ENCODE data around the gene POLR1C.
"Not testable (repeated sequence)": the region's sequence is repeated elsewhere in the genome, so short reads cannot be mapped to it uniquely, and the experiment has no call there.

POLR1C gene, protein sequence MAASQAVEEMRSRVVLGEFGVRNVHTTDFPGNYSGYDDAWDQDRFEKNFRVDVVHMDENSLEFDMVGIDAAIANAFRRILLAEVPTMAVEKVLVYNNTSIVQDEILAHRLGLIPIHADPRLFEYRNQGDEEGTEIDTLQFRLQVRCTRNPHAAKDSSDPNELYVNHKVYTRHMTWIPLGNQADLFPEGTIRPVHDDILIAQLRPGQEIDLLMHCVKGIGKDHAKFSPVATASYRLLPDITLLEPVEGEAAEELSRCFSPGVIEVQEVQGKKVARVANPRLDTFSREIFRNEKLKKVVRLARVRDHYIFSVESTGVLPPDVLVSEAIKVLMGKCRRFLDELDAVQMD

DNA sequence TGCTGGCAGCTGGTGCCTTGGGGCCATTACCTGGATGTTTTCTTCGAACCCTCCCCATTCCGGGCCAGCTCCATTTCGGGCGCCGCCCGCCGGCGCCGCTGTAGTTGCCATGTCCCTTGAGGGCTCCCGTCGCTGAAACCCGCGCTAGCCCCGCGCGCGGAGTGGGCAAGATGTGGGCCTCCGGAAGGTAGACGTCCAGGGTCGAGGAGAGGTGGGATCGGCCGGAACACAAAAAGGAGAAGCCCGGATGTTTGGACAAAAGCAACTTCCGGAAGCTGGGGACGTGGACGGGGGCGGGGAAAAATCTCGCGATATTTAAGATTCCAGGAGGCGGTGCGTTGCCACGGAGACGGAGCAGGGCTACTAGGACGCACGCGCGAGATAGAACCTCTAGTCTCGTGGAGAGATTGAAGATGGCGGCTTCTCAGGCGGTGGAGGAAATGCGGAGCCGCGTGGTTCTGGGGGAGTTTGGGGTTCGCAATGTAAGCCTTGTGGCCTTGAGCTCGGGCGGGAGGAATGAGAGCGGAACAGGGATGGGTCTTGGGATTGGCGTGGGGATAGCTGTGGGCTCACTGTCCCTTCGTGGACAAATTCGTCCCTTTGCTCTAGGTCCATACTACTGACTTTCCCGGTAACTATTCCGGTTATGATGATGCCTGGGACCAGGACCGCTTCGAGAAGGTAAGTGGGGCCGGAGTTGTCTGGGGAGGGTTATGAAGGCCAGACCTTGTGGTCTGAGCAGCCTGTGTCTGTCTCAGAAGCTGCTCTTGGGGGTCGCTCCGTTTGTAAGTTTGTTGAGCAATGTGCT, at the start of gene POLR1C, which contains the start of gene YIPF3:
Gene POLR1C (plus strand): TSS at position 393 of the 808 bp plus-strand sequence. CDS start 21 bp downstream, at position 414.
Gene YIPF3 (minus strand): TSS at position 230 of the 808 bp plus-strand sequence. CDS start 119 bp downstream, at position 111.
- DNase-seq (ENCODE audit: low read depth, low spot score), result peak; percentile 99

DNA sequence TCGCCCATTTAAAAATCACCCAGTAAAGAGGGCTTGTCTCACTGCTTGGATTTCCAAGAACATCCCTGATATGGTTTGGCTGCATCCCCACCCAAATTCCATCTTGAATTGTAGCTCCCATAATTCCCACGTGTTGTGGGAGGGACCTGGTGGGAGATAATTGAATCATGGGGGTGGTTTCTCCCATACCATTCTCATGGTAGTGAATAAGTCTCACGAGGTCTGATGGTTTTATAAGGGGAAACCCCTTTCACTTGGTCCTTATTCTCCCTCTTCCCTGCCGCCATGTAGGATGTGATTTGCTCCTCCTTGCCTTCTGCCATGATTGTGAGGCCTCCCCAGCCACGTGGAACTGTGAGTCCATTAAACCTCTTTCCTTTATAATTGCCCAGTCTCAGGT, 49.6 kb upstream of the POLR1C start:
- DNase-seq (ENCODE audit: low read depth, low spot score), result not testable (repeated sequence)

DNA sequence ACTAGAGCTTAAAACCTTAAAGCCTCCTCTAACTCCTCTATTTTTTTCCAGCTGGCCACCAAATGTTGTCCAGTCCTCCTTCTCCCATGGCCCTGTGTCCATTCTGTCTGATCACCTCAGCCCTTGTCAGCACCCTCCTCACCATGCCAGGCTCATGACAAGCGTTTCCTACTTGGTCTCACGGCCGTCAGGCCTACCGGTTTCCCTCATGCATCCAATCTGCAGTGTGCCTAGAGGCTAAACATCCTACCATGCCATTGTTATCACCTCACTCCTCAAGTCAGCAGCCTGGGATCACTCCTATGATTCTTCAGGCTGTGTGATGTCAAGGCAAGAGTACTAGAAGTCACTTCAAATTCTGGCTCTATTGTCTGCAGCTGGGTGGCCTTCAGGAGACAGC, 49.1 kb upstream of the POLR1C start:
- peak; percentile 62 for DNase-seq (ENCODE audit: low read depth, low spot score)

DNA sequence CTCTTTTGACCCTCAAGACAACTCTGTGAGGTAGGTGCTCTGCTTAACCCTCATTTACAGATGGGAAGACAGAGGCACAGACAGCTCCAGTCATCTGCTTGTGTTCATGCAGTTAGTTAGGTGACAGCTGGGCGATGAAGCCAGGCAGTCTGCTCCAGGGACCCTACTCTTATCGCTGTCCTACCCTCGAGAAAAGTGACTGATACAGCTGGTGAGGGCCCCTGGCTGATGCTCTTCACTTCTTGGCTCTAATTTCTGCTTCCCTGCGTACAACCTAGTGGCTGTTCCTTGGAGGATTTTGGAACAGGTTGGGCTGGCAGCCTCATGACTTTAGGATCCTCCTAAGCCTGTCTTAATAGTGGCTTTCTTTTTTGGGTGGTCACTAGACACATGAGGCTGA, 48.6 kb upstream of the POLR1C start:
- no peak for DNase-seq (ENCODE audit: low read depth, low spot score)

DNA sequence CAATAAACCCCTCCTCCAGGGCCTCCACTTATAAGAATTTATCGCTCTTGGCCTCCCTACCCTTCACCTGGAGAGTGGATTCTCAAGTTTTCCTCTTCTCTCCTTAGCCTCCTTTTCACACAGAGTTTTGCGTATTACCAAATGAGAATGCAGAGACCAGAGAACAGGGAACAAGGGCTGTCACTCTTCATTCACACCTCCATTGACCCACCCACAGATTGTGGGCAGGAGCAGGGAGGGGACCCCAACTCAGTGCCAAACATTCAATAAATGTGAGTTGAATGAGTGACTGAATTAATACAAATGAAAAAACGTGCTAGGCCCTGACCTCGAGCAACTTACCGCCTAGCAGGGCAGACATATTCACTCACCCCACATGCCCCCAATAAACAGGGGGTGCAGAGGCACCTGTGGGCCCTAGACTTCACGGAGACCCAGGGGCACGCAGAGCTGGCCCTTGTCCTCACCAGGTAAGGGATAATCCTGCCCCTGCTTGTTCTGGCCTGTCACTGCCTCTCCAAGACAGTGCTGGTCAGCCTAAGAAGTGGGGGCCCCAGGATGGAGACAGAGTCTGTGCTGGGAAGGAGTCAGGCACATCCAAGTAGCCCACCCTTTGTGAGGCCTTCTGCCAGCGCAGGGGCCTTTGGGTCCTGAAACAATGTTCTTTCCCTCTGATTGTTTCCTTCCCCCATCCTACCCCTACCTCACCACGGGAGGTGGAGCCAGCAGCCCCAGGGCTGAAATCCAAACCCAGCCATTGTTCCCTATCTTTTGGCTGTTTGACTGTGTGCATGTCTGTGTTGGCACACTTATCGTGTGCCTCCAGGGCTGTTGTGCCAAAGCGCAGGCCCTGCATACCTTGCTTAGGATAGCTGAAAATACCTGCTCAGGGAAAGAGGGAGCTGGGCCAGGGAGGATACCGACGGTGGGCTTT, 47.9 kb upstream of the POLR1C start:
- peak; percentile 93 for DNase-seq (ENCODE audit: low read depth, low spot score)

DNA sequence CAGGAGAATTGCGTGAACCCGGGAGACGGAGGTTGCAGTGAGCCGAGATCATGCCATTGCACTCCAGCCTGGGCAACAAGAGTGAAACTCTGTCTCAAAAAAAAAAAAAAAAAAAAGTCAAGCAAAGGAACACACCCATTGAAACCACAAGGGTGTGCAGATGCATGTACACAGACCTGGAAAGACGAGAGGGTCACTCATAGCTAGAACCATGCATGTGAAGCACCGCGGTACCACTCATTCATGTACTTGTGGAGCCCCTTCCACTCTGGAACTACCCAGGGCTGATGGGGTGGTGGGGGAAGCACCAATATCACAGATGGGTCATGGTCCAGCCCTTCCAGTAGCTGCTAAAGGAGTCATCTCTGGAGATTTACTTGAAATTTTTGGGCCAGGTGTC, 46.9 kb upstream of the POLR1C start:
- no peak for DNase-seq (ENCODE audit: low read depth, low spot score)

DNA sequence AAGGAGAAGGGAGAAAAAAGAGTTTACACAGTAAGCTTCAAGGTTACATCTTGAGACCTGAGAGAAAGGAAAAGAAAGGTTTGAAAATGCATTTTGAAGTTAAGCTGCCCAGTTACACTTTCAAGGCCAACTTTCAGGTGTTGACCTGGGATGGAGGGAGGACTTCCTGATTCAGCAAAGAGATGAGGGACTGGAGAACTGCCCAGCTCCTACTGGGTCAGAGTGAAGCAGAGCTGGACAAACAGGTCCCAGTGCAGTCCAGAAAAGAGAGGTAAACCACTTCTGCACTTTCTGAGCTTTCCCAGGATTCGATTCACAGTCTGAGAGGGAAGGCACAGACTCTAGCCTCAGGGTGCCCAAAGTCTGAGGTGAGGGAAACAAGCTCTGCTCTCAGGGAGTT, 45.5 kb upstream of the POLR1C start:
- DNase-seq (ENCODE audit: low read depth, low spot score), result peak; percentile 53

DNA sequence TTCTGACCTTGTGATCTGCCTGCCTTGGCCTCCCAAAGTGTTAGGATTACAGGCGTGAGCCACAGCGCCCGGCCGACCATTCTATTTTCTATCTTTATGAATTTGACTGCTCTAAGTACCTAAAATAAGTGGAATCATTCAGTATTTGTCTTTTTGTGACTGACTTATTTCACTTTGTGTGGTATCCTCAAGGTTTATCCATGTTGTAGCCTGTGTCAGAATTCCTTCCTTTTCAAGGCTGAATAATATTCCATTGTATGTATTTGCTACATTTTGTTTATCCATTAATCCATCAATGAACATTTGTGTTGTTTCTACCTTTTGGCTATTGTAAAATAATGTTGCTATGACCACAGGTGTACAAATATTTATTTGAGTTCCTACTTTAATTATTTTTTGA, 44.4 kb upstream of the POLR1C start:
- DNase-seq (ENCODE audit: low read depth, low spot score), result no peak

DNA sequence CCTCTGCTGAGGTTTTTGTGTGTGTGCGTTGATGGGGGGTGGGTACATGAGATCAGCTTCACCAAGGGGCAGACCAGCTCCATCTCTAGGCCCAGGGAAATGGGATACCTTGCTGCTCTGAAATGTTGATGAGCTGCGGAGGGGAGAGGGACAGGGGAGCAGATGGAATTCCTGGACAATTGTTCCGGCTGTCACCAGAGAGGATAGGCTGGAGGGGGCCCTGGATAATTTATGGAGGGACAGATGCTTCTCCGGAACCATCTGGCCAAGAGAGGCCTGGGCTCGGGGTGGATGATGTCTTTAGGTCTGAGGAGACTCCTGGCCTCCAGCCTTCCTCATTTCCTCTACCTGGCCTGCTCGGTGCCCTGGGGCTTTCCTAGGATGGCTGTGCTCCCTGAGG, 41.4 kb upstream of the POLR1C start:
- DNase-seq (ENCODE audit: low read depth, low spot score), result no peak

DNA sequence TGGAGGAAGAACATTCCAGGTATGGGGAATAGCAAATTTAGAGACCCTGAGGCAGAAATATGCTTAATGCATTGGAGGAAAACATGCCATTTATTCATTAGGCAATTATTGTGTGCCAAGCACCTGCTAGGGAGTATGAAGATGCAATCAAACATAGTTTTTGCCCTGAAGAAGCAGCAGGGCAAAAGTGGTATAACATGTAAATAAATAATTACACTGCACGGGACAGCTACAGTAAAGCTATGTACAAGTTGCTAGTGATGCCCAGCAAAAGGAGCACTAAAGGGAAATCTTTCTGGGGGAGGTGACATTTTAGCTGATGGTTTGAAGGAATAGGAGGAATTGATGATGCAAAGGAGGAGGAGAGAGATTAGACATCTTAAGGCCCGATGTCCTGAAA, 40.1 kb upstream of the POLR1C start:
- DNase-seq (ENCODE audit: low read depth, low spot score), result no peak

DNA sequence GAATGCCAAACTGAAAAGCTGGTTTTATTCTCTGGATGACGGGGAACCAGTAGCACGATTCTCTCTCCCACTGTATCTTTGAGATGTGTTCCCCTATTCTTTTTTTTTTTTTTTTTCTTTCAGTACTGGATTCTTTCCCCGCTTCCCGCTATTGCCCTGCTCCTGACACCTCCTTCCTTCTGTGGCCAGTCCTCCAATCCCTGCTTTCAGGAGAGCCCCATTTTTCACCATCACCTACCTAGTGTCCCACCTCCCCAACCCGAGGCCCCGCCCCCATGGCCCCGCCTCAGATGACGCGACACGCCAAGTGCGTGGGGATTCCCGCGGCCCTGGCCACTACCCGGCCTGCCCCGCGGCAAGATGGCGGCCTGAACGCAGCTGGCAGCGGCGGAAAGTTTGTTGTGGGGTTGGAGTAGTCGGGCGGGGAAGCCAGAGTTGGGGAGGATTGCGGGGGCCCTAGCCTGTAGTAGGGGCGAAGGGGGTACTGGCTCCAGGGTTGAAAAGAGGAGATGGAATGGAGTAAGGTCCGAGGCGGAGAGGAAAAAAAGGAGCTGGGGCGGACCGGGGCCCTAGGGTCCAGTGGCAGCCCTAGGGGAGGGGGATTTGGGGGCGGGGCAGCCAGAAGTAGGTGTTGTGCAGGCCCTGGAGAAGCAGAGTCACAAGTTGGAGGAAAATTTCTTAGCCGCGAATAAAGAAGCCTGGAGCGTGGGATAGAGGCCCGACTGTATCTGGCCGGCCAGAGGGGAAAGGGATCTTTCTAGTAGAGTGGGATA, 39.5 kb upstream of the POLR1C start, which contains the start of gene TJAP1:
Gene TJAP1 (plus strand): TSS at position 336 of the 773 bp plus-strand sequence. CDS start 21,432 bp downstream, outside the sequence.
- peak; percentile 66 for DNase-seq (ENCODE audit: low read depth, low spot score)

DNA sequence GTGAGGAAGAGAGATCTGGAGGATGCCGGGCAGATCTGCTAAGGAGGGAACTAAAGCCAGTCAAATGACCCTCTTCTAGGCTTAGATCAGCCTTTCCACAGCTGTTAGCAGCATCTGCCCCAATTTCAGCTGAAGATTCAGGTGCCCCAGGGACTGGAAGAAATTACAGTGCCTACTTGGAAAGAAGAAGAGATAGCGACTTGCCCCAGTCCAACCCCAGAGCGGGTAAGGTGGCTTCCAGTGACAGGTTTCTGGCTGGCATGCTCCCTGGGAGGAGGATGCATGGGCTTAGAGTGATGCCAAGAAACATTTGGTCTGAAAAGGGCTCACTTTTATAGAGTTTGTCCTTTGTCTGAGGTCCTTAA, 38.9 kb upstream of the POLR1C start:
- no peak for DNase-seq (ENCODE audit: low read depth, low spot score)

DNA sequence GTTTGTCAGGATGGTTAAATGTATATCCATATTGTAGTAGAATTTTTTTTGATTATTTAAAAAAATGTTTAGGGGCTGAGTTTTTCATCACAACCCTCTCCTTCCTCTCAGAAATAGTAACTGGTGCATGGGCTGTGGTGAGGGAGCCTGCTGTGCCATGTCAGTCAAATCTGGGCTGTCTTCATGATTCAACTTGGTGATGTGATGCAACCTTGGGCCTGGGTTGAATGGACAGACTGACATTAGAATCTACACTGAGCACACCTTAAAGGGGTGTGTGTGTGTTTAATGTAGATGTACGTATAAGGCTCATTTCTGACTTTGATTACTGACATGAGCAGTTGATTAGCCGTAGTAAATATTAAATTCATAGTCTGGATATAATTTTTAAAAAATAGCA, 35.8 kb upstream of the POLR1C start:
- no peak for DNase-seq (ENCODE audit: low read depth, low spot score)

DNA sequence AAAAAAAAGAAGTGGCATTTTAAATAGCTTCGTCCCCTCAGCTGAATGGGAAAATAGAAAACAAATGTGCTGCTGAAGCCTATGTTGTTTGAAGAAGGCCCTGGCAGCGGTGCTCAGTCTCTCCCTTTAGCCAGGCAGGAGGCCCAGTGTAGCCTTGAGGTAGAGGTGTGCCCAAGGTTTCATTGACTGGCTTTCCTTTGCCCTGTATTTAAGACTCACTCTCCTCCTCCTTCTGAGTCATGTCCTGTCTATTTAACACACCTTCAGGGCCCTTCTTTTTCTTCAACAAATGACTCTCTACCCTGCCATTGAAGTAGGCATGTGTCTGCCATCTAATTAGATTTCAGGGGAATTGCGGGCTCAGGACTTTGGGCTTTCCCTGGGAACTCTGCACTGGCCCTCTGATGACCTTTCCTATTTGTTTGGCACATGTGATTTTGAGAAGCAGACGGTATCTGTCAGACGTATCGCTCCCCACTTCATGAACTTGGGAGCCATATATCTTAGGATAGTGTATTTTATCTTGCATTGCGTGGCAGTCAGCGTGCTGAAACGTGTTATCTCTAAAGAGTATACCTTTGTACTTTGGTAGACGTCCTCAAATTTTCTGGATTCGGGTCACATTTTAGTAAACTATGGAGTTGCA, 35.2 kb upstream of the POLR1C start:
- DNase-seq (ENCODE audit: low read depth, low spot score), result no peak

DNA sequence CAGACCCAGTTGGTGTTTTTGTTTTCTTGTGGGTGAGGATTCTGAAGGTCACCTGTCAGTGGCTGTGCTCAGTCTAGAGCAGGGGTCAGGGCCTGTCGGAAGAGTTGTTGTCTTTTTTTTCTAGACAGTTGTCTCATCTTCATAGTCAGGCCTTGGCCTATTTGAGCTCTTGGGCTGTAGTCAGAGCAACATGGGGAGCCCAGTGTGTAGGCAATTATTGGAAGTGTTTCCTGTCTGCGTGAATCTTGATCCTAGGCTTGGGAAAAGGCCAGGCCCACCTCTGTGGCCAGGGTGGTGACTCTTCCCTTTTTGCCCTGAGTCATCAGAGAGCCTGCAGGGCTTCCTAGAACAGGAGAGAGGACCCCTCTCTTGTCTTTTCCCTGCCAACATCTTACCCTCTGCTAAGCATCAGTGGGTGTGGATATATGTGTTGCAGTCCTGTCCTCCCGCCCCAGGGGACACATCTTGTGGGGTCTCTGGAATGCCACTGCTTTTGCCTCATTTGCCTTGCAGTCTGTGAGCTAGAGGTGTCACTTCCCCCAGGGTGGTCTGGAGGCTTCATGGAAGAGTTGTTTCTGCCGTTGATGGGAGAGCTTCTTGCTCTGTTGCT, 28.1 kb upstream of the POLR1C start:
- DNase-seq (ENCODE audit: low read depth, low spot score), result no peak

DNA sequence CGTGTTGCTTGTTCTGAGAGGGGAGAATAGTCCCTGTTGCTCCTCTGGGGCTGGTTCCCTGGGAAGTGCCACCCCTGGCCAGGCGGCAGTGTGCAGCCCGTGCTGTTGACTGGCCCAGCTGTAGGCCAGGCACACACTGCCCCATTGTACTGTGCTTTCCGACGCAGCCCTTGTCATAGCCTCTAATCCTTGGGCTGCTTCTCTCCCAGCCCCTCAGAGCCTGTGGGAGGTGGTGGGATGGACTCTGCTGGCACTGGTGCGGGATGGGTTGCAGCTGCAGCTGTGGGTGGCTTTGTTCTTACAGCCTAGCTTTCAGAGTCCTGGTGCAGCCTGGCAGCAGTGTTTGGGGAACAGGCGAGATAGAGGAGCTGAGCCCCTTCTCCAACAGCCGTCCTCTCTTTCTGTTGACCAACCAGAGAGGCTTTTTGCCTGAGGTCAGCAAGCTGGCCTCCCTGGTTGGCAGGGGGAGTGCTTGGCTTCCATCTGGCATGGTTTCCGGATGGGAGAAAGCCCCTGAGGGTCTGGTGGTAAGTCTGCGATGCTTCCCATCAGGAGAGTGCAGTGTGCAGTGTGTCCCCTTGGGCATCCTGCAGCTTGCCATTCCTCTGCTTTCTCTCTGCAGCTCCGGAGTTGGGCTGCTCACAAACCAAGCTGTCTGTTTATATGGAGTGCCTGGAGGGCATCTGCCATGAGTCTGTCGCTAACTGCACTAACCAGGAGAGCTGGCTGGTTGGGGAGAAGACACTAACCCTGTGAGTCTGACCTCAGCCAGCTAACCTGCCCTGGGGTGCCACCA, 27.4 kb upstream of the POLR1C start:
- DNase-seq (ENCODE audit: low read depth, low spot score), result peak; percentile 88

DNA sequence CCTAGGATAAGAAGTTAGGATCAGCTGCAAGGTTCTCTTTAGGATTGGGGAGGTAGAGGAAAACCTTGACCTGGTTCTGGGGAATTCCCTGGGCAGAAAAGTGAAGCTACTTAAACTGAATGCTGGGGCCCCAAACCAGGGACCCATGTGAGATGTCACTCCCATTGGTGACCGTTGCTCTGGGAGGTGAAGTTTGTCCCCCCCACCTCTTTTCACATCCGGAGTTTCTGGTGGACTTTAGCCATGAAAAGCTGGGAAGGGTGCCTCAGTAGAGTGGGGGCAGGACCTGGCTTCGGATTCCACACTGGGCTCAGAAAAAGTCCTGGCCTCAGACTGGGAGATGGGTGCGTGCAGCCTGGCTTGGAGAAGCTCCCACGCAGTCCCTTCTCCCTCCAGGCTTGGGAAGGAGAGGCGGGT, 26.4 kb upstream of the POLR1C start:
- no peak for DNase-seq (ENCODE audit: low read depth, low spot score)

DNA sequence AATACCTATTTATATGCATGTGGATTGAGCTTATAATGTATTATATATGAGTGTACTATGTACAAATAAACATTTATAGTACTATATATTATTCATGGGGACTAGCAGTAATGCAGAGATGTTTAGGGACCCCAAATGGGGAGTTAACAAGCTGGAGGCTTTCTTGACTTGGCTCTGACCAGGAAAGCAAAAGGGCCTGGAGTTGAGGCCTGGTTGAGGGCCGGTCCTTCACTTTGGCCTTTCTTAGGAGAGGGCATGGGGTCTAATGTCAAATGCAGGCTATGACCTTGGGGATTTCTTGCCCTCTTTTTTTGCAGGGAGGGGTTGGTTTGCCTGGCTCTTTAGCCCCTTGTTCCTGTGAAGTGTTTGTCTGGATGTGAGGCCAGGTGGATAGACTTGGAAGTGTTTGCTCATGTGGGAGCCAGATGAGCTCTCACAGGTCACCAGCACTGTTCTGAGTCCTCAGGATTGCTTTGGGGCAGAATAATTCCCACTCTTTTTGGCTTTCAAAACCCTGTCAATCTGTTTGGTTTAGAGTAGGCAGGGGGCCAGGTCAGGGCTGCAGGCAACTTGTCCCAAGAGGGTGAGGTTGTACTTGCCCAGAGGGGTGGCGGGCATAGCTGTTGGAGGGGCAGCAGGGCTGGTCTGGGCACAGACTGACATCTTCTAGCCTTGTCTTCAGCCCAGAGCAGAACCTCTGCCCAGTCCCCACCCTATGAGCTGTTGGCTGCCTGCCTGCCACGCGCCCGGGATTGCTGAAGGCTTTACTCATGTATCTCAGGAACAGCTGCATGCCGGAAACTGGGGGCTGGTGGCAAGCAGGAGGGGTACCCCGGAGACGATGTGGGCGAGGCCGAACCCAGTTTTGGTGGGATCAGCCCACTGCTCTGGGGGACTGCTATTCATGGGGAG, 24.9 kb upstream of the POLR1C start:
- DNase-seq (ENCODE audit: low read depth, low spot score), result no peak

Measured in ELF-1 (cell line).